HEK293 (cell line): ENCODE data around the gene TLL2.

ENCODE experiments used
- CTCF ChIA-PET: fragments of 350-600 bp; formaldehyde crosslinking; extraction: SDS; loops from one replicate; lab custom pipeline; 2021; ENCODE audit warnings: antibody characterized with exemption; lab: Yijun Ruan, JAX
- POLR2A ChIA-PET: fragments of 300-600 bp; formaldehyde crosslinking; extraction: SDS; loops from one replicate; lab custom pipeline; 2020; ENCODE audit warnings: antibody characterized with exemption, inconsistent platforms; lab: Yijun Ruan, JAX
- H3K27ac ChIP-seq: fragments of 200-500 bp; sonication (Bioruptor generic); 2 replicates; pipeline ENCODE4 v1.5.1; 2014; ENCODE audit warnings: low read depth, low read length, control low read depth, inconsistent platforms; ENCODE audit errors: extremely low read depth
- H3K36me3 ChIP-seq, 2 experiments: fragments of 200-500 bp in 1 of 2; sonication (Bioruptor generic) in 1 of 2; 1 replicate in 1 of 2; 2 replicates in 1 of 2; pipeline ENCODE4 v1.5.1; 2014 to 2017; ENCODE audit warnings: inconsistent platforms in 2 of 2, low read length in 2 of 2; ENCODE audit not compliant: control insufficient read depth in 2 of 2, insufficient read depth in 1 of 2
- H3K4me1 ChIP-seq: fragments of 200-500 bp; sonication (Bioruptor generic); 2 replicates; pipeline ENCODE4 v1.5.1; 2014; ENCODE audit warnings: mild to moderate bottlenecking, low read length, inconsistent platforms; ENCODE audit not compliant: control insufficient read depth, insufficient read depth
- H3K4me3 ChIP-seq: 2 replicates; pipeline ENCODE4 v1.5.1; 2011; ENCODE audit warnings: low read depth, mild to moderate bottlenecking, control low read depth, low read length, moderate library complexity
- H3K9me3 ChIP-seq: fragments of 200-500 bp; sonication (Bioruptor generic); 2 replicates; pipeline ENCODE4 v1.5.1; 2014; ENCODE audit warnings: low read depth, low read length, inconsistent platforms; ENCODE audit not compliant: control insufficient read depth, insufficient read depth
- GLI4 ChIP-seq: fragments of 450-650 bp; formaldehyde crosslinking; IDR thresholded peaks from 2 replicates; pipeline ENCODE4 v1.5.1; 2016; ENCODE audit warnings: missing biosample characterization, missing genetic modification characterization
- GLIS1 ChIP-seq: fragments of 450-650 bp; formaldehyde crosslinking; IDR thresholded peaks from 2 replicates; pipeline ENCODE4 v1.5.1; 2016; ENCODE audit warnings: missing biosample characterization, missing genetic modification characterization
- SALL2 ChIP-seq: fragments of 450-650 bp; formaldehyde crosslinking; IDR thresholded peaks from 2 replicates; pipeline ENCODE4 v1.5.0; 2017; ENCODE audit warnings: missing biosample characterization, mild to moderate bottlenecking, missing genetic modification characterization, borderline replicate concordance
- SP2 ChIP-seq: fragments of 450-650 bp; formaldehyde crosslinking; IDR thresholded peaks from 2 replicates; pipeline ENCODE4 v1.5.1; 2016; ENCODE audit warnings: missing biosample characterization, missing genetic modification characterization
- ZFP3 ChIP-seq: fragments of 450-650 bp; formaldehyde crosslinking; IDR thresholded peaks from 2 replicates; pipeline ENCODE4 v1.5.1; 2016; ENCODE audit warnings: low read depth, missing biosample characterization, missing genetic modification characterization
- ZNF16 ChIP-seq: fragments of 450-650 bp; formaldehyde crosslinking; IDR thresholded peaks from 2 replicates; pipeline ENCODE4 v1.5.1; 2016; ENCODE audit warnings: low read depth, missing biosample characterization, missing genetic modification characterization
- ZNF175 ChIP-seq: fragments of 450-650 bp; formaldehyde crosslinking; IDR thresholded peaks from 2 replicates; pipeline ENCODE4 v1.5.1; 2016; ENCODE audit warnings: missing biosample characterization, missing genetic modification characterization
- ZNF596 ChIP-seq: fragments of 450-650 bp; IDR thresholded peaks from 2 replicates; pipeline ENCODE4 v1.5.0; 2018; ENCODE audit warnings: missing biosample characterization, mild to moderate bottlenecking, missing genetic modification characterization, moderate library complexity
- ZNF600 ChIP-seq: fragments of 450-650 bp; formaldehyde crosslinking; IDR thresholded peaks from 2 replicates; pipeline ENCODE4 v1.5.1; 2016; ENCODE audit warnings: missing biosample characterization, missing genetic modification characterization
- ZNF777 ChIP-seq: fragments of 450-650 bp; formaldehyde crosslinking; IDR thresholded peaks from 2 replicates; pipeline ENCODE4 v1.5.1; 2017; ENCODE audit warnings: missing biosample characterization, missing genetic modification characterization, borderline replicate concordance
- ZNF791 ChIP-seq: fragments of 450-650 bp; formaldehyde crosslinking; IDR thresholded peaks from 2 replicates; pipeline ENCODE4 v1.5.1; 2016; ENCODE audit warnings: missing biosample characterization, missing genetic modification characterization
- TF ChIP-seq, protein P1 (sequence below): fragments of 450-650 bp; formaldehyde crosslinking; IDR thresholded peaks from 2 replicates; pipeline ENCODE4 v1.5.1; 2016; ENCODE audit warnings: missing biosample characterization, missing genetic modification characterization, low read depth
- TF ChIP-seq, protein P2 (sequence below): fragments of 450-650 bp; formaldehyde crosslinking; IDR thresholded peaks from 2 replicates; pipeline ENCODE4 v1.5.1; 2016; ENCODE audit warnings: missing biosample characterization, missing genetic modification characterization

The TLL2 gene

DNA sequence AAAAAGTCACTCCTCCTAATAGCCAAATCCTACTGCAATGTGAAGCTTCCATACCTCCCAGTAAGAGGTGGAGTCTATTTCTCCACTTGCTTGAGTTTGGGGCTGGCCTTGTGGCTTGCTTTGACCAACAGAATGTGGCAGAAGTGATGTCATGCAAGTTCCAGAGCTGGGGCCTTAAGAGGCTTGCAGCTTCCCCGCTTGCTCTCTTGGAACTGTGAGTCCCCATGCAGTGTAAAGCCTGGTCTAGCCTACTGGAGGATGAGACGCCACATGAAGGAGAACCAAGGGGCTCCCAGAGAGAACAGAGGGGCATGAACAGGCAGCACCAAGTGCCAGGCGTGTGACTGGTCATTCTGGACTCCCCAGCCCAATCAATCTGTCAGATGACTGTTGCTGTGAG lies 96.3 kb downstream of the TLL2 start:
- Histone ChIP-seq H3K4me1 (peaks cover 15% of the 10 kb centered on the region), H3K9me3 (no peaks in the 10 kb centered on the region), H3K4me3 (no peak overlapping the region), H3K27ac (no peak overlapping the region), H3K36me3 (no peaks in the 10 kb centered on the region)
- POLR2A ChIA-PET = no interaction called here
- TF ChIP-seq, protein P1, sequence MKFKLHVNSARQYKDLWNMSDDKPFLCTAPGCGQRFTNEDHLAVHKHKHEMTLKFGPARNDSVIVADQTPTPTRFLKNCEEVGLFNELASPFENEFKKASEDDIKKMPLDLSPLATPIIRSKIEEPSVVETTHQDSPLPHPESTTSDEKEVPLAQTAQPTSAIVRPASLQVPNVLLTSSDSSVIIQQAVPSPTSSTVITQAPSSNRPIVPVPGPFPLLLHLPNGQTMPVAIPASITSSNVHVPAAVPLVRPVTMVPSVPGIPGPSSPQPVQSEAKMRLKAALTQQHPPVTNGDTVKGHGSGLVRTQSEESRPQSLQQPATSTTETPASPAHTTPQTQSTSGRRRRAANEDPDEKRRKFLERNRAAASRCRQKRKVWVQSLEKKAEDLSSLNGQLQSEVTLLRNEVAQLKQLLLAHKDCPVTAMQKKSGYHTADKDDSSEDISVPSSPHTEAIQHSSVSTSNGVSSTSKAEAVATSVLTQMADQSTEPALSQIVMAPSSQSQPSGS (tag by site-specific recombination) = peak; percentile 83
- TF ChIP-seq SP2 (tag by site-specific recombination) (peak; percentile 48), ZNF600 (0 out of 2 replicates have a peak, but pooled peaks have one; percentile 30), ZNF16 (tag by site-specific recombination) (no peak), ZNF777 (no peak), ZNF175 (tag by site-specific recombination) (no peak)
- TF ChIP-seq, all 188 proteins: peak for 3
- CTCF ChIA-PET = interaction anchor here (0.7 to 2.1 kb wide), 6 partner anchors 9 to 93 kb away, joined by 3 to 9 read pairs (median 6); no protein-coding TSS in a partner anchor

DNA sequence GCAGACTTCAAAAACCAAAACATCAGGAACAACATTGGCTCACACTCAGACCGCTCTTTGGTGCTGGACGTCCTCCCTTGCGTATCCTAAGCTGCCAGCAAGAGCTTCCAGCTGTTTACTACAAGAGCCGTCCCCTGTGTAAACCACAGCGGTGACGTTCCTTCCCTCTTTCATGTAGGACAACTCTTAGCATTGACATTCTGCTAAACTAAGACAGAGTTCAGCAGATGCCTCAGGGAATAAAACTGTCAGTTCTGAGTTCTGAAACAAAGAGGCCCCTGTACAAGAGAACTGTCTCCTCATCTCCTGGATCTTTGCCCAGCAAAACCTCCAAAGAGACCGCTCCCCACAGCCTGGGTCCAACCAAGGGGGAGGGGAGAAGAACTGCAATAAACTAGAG lies 97.1 kb downstream of the TLL2 start:
- ChIA-PET POLR2A (no interaction called here), CTCF (interaction anchor here (0.6 to 2.1 kb wide), 8 partner anchors 10 to 792 kb away, joined by 3 to 9 read pairs (median 4); no protein-coding TSS in a partner anchor)
- Histone ChIP-seq H3K27ac (peak overlapping the region; percentile 41; the same call in 1 of the 2 replicates), H3K4me3 (no peak overlapping the region), H3K9me3 (no peaks in the 10 kb centered on the region), H3K4me1 (peaks cover 15% of the 10 kb centered on the region), H3K36me3 (no peaks in the 10 kb centered on the region)
- TF ChIP-seq SALL2 (tag by site-specific recombination) = no peak
- no peak for TF ChIP-seq GLI4 (tag by site-specific recombination)

DNA sequence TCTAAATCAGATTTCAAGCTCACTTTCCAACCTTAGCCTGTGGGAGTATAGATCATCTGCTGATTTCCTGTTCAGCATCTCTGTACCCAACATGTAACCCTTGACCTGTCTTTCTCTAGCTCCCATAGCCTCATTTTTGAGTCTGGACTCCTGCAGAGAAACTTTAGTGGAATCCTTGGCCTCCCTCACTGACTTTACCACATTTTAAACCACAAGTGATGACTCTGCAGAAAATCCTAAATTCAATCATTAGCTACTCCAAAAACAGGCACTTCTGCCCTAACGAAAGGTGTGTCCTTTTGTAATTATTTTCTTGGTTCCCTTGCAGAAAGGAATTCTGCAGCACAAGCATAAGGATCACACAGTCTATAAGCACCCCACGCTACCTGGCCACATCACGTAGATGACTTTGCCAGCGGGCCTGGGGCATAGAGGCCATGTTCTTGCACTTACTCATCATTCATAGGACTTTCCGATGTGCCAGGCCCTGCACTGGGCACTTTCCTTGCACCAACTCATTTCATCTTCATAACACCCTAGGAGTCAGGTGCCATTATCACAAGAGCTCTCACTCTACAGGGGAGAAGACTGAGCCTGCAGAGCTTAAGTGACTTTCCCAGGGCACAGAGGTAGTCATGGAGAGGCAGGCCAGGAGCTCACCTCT lies 97.7 kb downstream of the TLL2 start:
- POLR2A ChIA-PET = interaction anchor here (0.7 kb wide), 1 partner anchor 461 kb away, joined by 3 read pairs; no protein-coding TSS in a partner anchor

DNA sequence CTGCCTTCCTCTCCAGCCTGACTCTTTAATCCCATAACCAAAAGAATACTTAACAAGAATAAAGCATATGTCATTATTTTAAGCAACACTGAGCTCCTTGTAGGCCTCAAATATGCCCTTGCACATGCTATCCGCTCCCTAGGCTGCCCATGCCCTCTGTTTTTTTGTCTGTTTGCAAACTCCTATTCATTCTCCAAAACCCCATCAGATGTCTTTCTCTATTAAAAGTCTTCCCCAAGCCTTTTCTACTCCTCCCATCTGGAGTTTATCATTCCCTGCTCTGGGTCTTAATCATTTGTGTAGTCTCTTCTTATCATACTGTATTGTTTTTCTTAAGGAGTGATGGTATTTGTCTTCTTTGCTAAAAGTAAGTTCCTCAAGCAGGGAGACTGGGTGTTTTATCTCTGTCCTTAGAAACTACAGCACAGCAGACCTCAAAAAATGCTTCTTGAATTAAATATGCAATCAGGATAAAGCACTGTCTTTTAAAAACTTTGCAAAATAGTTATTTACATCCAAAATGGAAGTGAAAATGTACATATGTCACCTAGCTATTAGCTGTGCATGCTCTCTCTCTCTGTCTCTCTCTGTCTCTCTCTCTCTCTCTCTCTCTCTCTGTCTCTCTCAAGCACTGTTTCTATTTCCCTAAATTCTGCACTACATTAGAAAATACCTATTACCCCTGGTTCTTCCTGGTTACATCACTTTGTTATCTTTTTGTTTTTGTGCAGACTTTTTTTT lies 98.4 kb downstream of the TLL2 start:
- TF ChIP-seq ZNF596 (tag by site-specific recombination) (peak; percentile 92), ZFP3 (tag by site-specific recombination) (peak; percentile 86)
- TF ChIP-seq, protein P2, sequence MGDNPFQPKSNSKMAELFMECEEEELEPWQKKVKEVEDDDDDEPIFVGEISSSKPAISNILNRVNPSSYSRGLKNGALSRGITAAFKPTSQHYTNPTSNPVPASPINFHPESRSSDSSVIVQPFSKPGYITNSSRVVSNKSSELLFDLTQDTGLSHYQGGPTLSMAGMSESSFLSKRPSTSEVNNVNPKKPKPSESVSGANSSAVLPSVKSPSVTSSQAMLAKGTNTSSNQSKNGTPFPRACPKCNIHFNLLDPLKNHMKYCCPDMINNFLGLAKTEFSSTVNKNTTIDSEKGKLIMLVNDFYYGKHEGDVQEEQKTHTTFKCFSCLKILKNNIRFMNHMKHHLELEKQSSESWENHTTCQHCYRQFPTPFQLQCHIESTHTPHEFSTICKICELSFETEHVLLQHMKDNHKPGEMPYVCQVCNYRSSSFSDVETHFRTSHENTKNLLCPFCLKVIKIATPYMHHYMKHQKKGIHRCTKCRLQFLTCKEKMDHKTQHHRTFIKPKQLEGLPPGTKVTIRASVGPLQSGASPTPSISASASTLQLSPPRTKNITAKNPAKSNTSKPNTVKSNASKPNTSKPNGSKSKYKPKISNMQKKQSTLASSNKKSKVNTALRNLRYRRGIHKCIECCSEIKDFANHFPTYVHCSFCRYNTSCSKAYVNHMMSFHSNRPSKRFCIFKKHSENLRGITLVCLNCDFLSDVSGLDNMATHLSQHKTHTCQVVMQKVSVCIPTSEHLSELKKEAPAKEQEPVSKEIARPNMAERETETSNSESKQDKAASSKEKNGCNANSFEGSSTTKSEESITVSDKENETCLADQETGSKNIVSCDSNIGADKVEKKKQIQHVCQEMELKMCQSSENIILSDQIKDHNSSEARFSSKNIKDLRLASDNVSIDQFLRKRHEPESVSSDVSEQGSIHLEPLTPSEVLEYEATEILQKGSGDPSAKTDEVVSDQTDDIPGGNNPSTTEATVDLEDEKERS = no peak
- Histone ChIP-seq H3K4me3 (no peak overlapping the region), H3K27ac (no peak overlapping the region), H3K36me3 (no peaks in the 10 kb centered on the region), H3K9me3 (no peaks in the 10 kb centered on the region), H3K4me1 (peaks cover 15% of the 10 kb centered on the region)
- POLR2A ChIA-PET = interaction anchor here (0.7 kb wide), 1 partner anchor 461 kb away, joined by 3 read pairs; no protein-coding TSS in a partner anchor
- CTCF ChIA-PET = interaction anchor here (0.5 to 0.8 kb wide), 3 partner anchors 75 to 193 kb away, joined by 3 to 5 read pairs (median 3); no protein-coding TSS in a partner anchor

More for the DNA sequence above, 97.7 kb downstream of the TLL2 start:
- Histone ChIP-seq H3K4me1 (peaks cover 15% of the 10 kb centered on the region), H3K4me3 (no peak overlapping the region), H3K9me3 (no peaks in the 10 kb centered on the region), H3K27ac (peak overlapping the region; percentile 41; the same call in 1 of the 2 replicates), H3K36me3 (no peaks in the 10 kb centered on the region)
- CTCF ChIA-PET = interaction anchor here (0.5 to 2.1 kb wide), 7 partner anchors 20 to 793 kb away, joined by 3 to 9 read pairs (median 4); no protein-coding TSS in a partner anchor
- TF ChIP-seq ZNF791 (tag by site-specific recombination) = no peak
- TF ChIP-seq GLIS1 (tag by site-specific recombination) = peak; percentile 30; the same call in 1 of the 2 replicates
